ENCODE measurements around the gene TSSK1B.

GRCh38 chr5:113427871-113428574 is 6.8 kb downstream of the TSSK1B start:
- TF ChIP-seq EZH2phosphoT487 (IDR thresholded peaks at IDR 0.05; ENCODE audit: borderline replicate concordance, low read depth, low read length), result no peak
- TF ChIP-seq CTCF (conservative IDR thresholded peaks at IDR 0.05; ENCODE audit: low read length), result no peak

All from OCI-LY7 (cell line).